Esophagus muscularis mucosa (tissue), 4 donors: ENCODE data around the gene MAOB. TPM values are rescaled to one million over a fixed set of nuclear protein-coding genes. Genes with fewer than 3 reads are reported as not detected.

Experiments
- DNase-seq: peaks from one replicate; pipeline ENCODE4 v3.0.0-alpha.2; 2017; ENCODE audit errors: extremely low spot score
- H3K27ac ChIP-seq, 4 donors: fragments of 200-600 bp; sonication (generic); replicated peaks in 1 of 4; 1 replicate in 3 of 4; 2 replicates in 1 of 4; pipeline ENCODE4 v1.5.1; 2016 to 2019; ENCODE audit warnings: mild to moderate bottlenecking in 1 of 4
- H3K27me3 ChIP-seq, 4 donors: fragments of 200-600 bp; sonication (generic); one replicate each; pipeline versions ENCODE4 v1.5.1 to v1.6.0; 2016 to 2019
- H3K36me3 ChIP-seq, 4 donors: fragments of 200-600 bp; sonication (generic); one replicate each; pipeline ENCODE4 v1.5.1; 2016 to 2019
- H3K4me1 ChIP-seq, 4 donors: fragments of 200-600 bp; sonication (generic); one replicate each; pipeline ENCODE4 v1.5.1; 2016 to 2019
- H3K4me3 ChIP-seq, 4 donors: fragments of 200-600 bp; sonication (generic); 1 replicate in 2 of 4; 2 replicates in 2 of 4; pipeline ENCODE4 v1.5.1; 2016 to 2019; ENCODE audit warnings: mild to moderate bottlenecking in 4 of 4, moderate library complexity in 1 of 4
- H3K9me3 ChIP-seq, 4 donors: fragments of 200-600 bp; sonication (generic); 1 replicate in 3 of 4; 2 replicates in 1 of 4; pipeline ENCODE4 v1.5.1; 2016 to 2019
- CTCF ChIP-seq, 3 experiments: fragments of 200-600 bp in 2 of 3; fragments of 450-650 bp in 1 of 3; sonication (generic) in 2 of 3; IDR thresholded peaks; one replicate each; pipeline ENCODE4 v1.5.1; 2017 to 2019; ENCODE audit warnings: antibody characterized with exemption in 3 of 3, mild to moderate bottlenecking in 2 of 3, moderate library complexity in 1 of 3
- EP300 ChIP-seq: sonication (generic); formaldehyde crosslinking; IDR thresholded peaks from one replicate; pipeline ENCODE4 v1.6.1; 2017; ENCODE audit warnings: antibody characterized with exemption
- POLR2A ChIP-seq: fragments of 450-650 bp; IDR thresholded peaks from one replicate; pipeline ENCODE4 v1.6.1; 2017; ENCODE audit warnings: antibody characterized with exemption, moderate library complexity, mild to moderate bottlenecking, low read depth
- POLR2AphosphoS5 ChIP-seq, 2 donors: sonication (generic); formaldehyde crosslinking; IDR thresholded peaks; one replicate each; pipeline ENCODE4 v1.6.1; 2017; ENCODE audit warnings: antibody characterized with exemption in 2 of 2
- WGBS: methylation state at CpG from one replicate; pipeline ENCODE4 v1.1.5; 2018; 5-methylcytosine and 5-hydroxymethylcytosine counted together
- intact Hi-C: fragments of 100-400 bp; cut with DNase I; formaldehyde crosslinking; loops from one replicate; pipeline ENCODE4 v1.15.1; 2023
- total RNA-seq, 4 donors: library from RNA; depleted of rRNA; stranded (reverse); fragments of >200 nt; gene quantifications; one replicate each; pipeline versions ENCODE4 v1.1.0 to v1.2.1, GENCODE V29; 2016

Gene MAOB
- total RNA-seq, 4 donors from 2014 or later: 37.1 to 87.8 (median 41.3) TPM

DNA sequence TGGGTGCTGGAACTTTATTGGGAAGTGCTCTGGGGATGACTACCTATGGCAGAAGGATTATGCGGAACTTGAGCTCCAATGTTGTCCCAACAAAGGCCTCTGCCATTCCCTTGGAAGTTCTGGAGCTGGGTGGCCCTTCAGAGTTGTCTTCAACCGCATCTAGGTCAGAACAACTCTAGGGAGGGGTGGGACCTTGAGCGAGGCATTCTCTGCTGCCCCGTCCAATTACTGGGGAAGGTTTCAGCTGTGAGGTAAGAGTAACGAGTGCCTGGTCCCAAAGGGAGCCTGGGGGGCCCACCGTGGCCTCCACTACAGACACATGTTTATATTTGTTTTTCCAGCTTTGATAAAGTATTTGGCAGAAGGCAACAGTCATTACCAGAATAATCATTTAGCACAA lies 146.7 kb downstream of the MAOB start:
- 60% methylated on average over 6 of the region's 6 CpGs for WGBS
- no peak for TF ChIP-seq POLR2AphosphoS5 (IDR thresholded peaks at IDR 0.05)
- no peak for TF ChIP-seq EP300
- no peak for TF ChIP-seq POLR2A
- no peak for TF ChIP-seq CTCF (IDR thresholded peaks at IDR 0.05)
- DNase-seq: no peak
- intact Hi-C loops: no loop called here
- peaks cover 19 to 61% (median 42%) of the 10 kb centered on the region in 4 donors for H3K36me3 ChIP-seq
- H3K4me1 ChIP-seq: peaks cover 0 to 3% (median 0%) of the 10 kb centered on the region in 4 donors
- no peaks in the 10 kb centered on the region for H3K9me3 ChIP-seq
- no peak overlapping the region for H3K4me3 ChIP-seq
- no peak overlapping the region for H3K27ac ChIP-seq
- H3K27me3 ChIP-seq: no peaks in the 10 kb centered on the region

DNA sequence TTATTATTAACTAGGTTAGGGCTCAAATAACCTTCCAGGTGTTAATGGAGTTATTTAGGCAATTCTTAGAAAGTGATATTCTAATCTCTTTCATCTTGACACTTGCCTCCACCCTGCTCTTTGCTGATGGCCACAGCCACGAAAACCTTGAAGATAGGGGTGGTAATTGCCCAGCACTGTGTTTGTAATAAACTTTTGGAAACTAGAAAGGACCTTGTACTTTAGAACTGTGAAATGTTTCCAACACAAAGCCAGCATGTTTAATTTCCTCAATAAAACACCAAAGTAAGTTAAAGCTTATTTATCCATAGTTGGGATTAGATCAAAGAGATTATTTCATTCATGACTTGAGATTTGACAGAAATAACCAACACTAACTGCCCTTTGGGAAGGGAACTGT lies 147.8 kb downstream of the MAOB start:
- H3K36me3 ChIP-seq: peaks cover 19 to 65% (median 43%) of the 10 kb centered on the region in 4 donors
- TF ChIP-seq POLR2A: no peak
- TF ChIP-seq CTCF (IDR thresholded peaks at IDR 0.05): no peak
- no peak for TF ChIP-seq POLR2AphosphoS5 (IDR thresholded peaks at IDR 0.05)
- no peak for TF ChIP-seq EP300
- intact Hi-C loops: no loop called here
- no peaks in the 10 kb centered on the region for H3K27me3 ChIP-seq
- H3K9me3 ChIP-seq: no peaks in the 10 kb centered on the region
- DNase-seq: no peak
- 92% methylated on average over 1 of the region's 1 CpG for WGBS
- H3K27ac ChIP-seq: no peak overlapping the region
- no peaks in the 10 kb centered on the region for H3K4me1 ChIP-seq
- no peak overlapping the region for H3K4me3 ChIP-seq

- WGBS: 90% methylated on average over 1 of the region's 1 CpG
- Histone ChIP-seq H3K27ac (no peak overlapping the region), H3K36me3 (peaks cover 19 to 61% (median 43%) of the 10 kb centered on the region in 4 donors), H3K4me1 (no peaks in the 10 kb centered on the region), H3K4me3 (no peak overlapping the region), H3K9me3 (no peaks in the 10 kb centered on the region), H3K27me3 (no peaks in the 10 kb centered on the region)
- intact Hi-C loops: no loop called here
- no peak for DNase-seq
- TF ChIP-seq CTCF (IDR thresholded peaks at IDR 0.05) (no peak), EP300 (no peak), POLR2A (no peak), POLR2AphosphoS5 (IDR thresholded peaks at IDR 0.05) (no peak)
Observed at GRCh38 chrX:43733699-43734098, 148.6 kb downstream of the MAOB start.

GRCh38 chrX:43731086-43731485 lies 151.2 kb downstream of the MAOB start:
- Histone ChIP-seq H3K27ac (no peak overlapping the region), H3K9me3 (no peaks in the 10 kb centered on the region), H3K4me1 (no peaks in the 10 kb centered on the region), H3K27me3 (no peaks in the 10 kb centered on the region), H3K36me3 (peaks cover 14 to 56% (median 34%) of the 10 kb centered on the region in 4 donors), H3K4me3 (no peak overlapping the region)
- intact Hi-C loops: no loop called here
- TF ChIP-seq POLR2AphosphoS5 (IDR thresholded peaks at IDR 0.05) (no peak), POLR2A (no peak), CTCF (IDR thresholded peaks at IDR 0.05) (no peak), EP300 (no peak)
- WGBS: 89% methylated on average over 7 of the region's 7 CpGs
- no peak for DNase-seq

DNA sequence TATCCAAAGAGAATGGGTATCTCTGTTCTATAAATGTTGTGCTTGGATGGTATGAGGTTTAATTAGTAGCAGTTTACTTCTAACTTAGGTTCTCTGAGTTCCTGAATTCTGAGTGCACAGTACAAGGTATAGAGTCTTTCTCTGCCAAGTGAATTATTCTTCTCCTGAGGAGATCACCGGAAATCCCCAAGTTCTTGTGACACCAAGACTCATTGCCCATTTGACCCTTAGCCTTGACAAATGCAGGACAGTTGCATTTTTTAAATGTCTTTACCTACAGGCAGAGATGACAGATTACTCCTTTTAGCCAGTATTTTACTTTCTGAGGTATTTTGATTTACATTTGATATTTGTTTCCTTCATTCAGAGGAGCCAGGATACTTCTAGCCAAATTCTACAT lies 153.3 kb downstream of the MAOB start:
- intact Hi-C loops: no loop called here
- no peak for TF ChIP-seq POLR2AphosphoS5 (IDR thresholded peaks at IDR 0.05)
- TF ChIP-seq EP300: no peak
- no peak for TF ChIP-seq CTCF (IDR thresholded peaks at IDR 0.05)
- TF ChIP-seq POLR2A: no peak
- DNase-seq: no peak
- Histone ChIP-seq H3K4me1 (no peaks in the 10 kb centered on the region), H3K36me3 (peaks cover 14 to 44% (median 30%) of the 10 kb centered on the region in 4 donors), H3K9me3 (no peaks in the 10 kb centered on the region), H3K27ac (no peak overlapping the region), H3K27me3 (no peaks in the 10 kb centered on the region), H3K4me3 (no peak overlapping the region)
- WGBS: 88% methylated on average over 1 of the region's 1 CpG
